Retina (tissue), 1 donor: Measurements from ENCODE around the gene GINS2.
A peak's percentile ranks its signal among the peaks of the same experiment; 100 is the strongest.

Experiments
- DNase-seq: peaks from one replicate; pipeline ENCODE4 v3.0.0-alpha.2; 2016

The GINS2 gene

GRCh38 chr16:85664580-85665372, 24.0 kb downstream of the GINS2 start:
- DNase-seq, result no peak

GRCh38 chr16:85663891-85664321, 24.8 kb downstream of the GINS2 start:
- no peak for DNase-seq

- DNase-seq, result no peak
Observed at GRCh38 chr16:85662976-85663830, 25.6 kb downstream of the GINS2 start.

GRCh38 chr16:85662482-85662812, 26.3 kb downstream of the GINS2 start:
- DNase-seq, result peak; percentile 91

GRCh38 chr16:85661740-85662481, 26.8 kb downstream of the GINS2 start:
- DNase-seq, result peak; percentile 91

- peak; percentile 60 for DNase-seq
Observed at GRCh38 chr16:85660843-85661739, 27.7 kb downstream of the GINS2 start.

- DNase-seq, result peak; percentile 87
Observed at GRCh38 chr16:85659805-85660511, 28.8 kb downstream of the GINS2 start.

GRCh38 chr16:85659336-85659735, 29.4 kb downstream of the GINS2 start:
- DNase-seq, result no peak

- DNase-seq, result no peak
Observed at GRCh38 chr16:85658504-85659326, 30.0 kb downstream of the GINS2 start.

- DNase-seq, result no peak
Observed at GRCh38 chr16:85657996-85658395, 30.8 kb downstream of the GINS2 start.

GRCh38 chr16:85657267-85657650, 31.5 kb downstream of the GINS2 start:
- DNase-seq, result no peak

GRCh38 chr16:85656351-85657266, 32.1 kb downstream of the GINS2 start:
- DNase-seq, result no peak

GRCh38 chr16:85655216-85656129, 33.3 kb downstream of the GINS2 start:
- DNase-seq, result no peak

- no peak for DNase-seq
Observed at GRCh38 chr16:85654251-85655095, 34.3 kb downstream of the GINS2 start.

- no peak for DNase-seq
Observed at GRCh38 chr16:85653290-85653891, 35.4 kb downstream of the GINS2 start.

GRCh38 chr16:85652431-85653221, 36.1 kb downstream of the GINS2 start:
- peak; percentile 91 for DNase-seq
